HG03558 (cell line): ENCODE results near the gene PDE2A.

Source experiments
- ATAC-seq: cut with Tn5 transposase; IDR thresholded peaks from one replicate; pipeline ENCODE4 v1.9.1; 2021; ENCODE audit warnings: moderate number of reproducible peaks; ENCODE audit not compliant: unreplicated experiment; ENCODE audit errors: extremely low read depth

PDE2A gene

GRCh38 chr11:72665911-72666472 lies 8.2 kb downstream of the PDE2A start:
- no peak for ATAC-seq

DNA sequence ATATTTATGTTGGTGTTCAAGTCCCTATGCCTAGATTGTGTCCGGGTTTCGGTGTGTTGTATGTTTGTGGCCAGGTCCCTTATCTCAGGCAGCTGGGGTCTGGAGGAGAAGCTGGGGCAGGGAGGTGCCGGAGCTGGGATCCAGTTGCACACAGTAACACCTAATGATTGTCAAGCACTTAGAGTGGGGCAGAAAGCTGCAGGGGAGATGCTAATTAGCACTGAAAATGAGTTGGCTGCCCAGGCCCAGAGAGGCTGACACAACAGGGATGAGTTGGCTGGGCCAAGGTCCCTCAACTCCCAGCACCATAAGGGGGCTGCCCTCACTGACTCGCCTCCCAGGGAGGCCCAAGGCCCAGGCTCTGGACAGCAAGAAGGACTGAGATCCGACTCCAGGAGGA lies 12.2 kb downstream of the PDE2A start:
- ATAC-seq: no peak

GRCh38 chr11:72661486-72661885 lies 12.7 kb downstream of the PDE2A start:
- no peak for ATAC-seq

DNA sequence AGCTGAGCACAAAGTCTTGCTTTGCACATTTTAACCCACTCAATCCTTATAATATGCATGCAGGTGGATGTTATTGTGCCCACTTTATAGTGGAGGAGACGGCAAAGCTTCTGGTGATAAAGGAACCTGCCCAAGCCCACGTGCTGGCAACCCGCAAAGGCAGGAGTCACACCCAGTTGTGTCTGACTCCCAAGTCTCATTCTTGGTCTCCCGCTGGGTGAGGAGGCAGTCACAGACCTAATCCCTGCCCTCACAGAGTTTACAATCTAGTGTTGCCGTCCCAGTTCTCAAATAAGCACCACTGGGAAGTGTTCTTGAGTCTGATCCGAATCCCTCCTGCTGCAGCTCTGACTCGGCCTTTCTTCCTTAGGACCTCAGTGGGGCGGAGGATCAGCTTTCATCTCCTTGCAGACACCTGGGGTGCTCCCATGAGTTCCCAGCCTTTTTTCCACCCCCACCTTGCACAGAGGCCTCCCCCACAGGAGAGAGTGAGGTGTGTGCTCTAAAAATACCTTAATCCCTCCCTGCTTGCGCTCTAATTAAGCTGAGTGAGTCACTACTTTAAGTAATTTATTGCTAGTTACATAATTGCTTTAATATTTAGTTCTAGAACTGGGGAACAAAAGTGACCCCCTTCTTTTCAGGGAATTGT lies 15.1 kb downstream of the PDE2A start:
- ATAC-seq: no peak

GRCh38 chr11:72657411-72658100 lies 16.7 kb downstream of the PDE2A start:
- ATAC-seq: no peak

- no peak for ATAC-seq
These were observed 18.2 kb downstream of the PDE2A start for GRCh38 chr11:72655896-72656464.

DNA sequence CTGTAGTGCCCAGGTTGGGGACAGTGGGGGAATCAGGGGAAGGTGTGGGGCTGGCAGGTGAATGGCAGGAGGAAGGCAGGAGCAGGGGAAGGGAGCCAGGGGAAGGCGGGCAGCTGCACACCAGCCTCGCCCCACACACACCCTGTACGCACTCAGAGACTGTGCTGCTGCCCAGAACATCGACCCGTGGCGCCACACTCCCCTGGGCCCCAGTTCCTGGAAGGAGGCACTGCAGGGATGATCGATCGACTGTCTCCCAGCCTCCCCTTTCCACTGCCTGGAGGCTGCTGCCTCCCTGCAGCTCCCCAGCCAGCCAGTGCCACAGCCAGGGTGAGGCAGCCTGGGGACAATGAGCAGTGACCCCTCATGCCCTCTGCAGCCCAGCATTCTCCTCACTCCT lies 19.2 kb downstream of the PDE2A start:
- no peak for ATAC-seq

GRCh38 chr11:72653649-72654048 lies 20.6 kb downstream of the PDE2A start:
- ATAC-seq: no peak

- no peak for ATAC-seq
These were observed 21.2 kb downstream of the PDE2A start for GRCh38 chr11:72652873-72653630.

DNA sequence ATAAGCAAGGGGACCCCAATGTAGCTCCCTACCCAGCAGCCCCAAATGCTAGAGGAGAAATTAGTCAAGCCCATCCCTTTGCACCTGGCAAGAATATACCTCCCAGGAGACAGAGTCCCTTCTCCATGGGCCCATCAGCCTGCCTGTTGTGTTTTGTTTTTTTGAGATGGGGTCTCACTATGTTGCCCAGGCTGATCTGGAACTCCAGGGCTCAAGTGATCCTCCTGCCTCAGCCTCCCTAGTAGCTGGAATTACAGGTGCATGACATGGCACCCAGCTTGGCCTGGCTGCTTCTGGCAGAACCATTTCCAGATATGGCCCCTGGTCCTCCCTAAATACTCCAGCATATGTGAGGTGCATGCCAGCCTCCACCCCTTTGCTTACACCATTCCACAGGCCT lies 22.1 kb downstream of the PDE2A start:
- no peak for ATAC-seq

DNA sequence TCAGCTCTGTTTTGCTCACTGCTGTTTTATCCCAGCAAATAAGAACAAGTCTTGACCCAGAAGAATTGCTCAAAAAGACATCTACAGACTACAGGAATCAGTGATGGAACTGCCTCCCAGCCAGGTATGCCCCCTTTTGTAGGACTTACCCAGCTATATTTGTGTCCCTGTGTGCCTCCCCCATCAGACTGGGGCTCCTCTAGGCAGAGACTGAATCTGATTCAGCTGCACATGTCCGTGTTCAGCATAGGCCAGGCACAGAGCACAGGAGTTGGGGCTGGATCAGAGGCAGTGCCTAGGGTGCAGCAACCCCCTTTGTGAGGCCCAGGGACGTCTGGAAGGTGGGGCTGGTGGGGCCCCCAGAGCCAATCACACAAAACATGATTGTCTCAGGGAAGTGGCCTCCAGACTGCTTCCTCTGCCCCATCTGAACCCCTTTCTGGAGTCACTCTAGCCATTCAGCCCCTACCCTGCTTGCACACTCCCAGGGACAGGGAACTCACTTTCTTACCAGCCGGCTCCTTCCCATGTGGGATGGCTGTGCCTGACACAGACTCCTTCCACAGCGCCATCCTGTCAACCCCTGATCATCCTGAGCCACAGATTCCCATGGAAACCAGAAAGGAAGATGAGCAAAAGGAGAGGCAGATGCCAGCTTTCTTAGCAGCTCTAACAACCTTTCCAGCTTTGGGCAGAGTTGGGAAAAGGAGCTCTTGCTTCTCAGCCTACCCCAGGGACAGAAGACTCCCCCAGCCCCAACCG lies 24.8 kb downstream of the PDE2A start:
- ATAC-seq: no peak

DNA sequence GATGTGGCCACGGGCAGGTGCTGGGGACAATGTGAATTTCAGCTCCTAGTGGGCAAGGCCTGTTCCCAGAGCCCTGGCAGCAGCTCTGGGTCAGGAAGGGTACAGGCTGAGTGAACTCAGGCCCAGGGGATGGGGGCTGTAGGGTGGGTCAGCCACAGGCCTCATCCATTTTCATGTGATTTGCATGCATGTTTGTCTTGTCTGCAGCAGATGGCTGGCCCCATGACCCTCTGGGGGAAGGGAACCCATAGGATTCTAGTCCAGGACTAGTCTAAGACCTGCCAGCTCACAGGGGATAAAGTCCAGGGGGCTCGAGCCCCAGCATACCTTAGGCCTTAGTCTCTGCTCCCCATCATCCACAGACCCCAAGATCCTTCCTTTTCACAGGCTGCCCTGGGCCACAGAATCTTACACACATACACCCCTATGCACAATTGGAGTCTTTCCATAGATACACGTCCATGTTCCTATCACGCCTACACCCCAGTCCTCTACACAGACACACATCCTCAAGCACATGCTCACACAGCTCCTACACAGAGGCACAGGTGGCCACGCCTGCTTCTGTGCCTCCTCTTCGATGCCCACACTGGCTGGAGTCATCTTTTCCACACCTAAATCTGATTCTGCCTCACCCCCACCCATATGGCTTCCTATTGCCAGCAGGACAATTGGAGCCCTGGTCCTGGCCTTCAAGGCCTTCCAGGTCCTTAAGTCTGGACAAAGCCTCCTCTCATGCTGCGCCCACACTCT lies 25.7 kb downstream of the PDE2A start:
- no peak for ATAC-seq

DNA sequence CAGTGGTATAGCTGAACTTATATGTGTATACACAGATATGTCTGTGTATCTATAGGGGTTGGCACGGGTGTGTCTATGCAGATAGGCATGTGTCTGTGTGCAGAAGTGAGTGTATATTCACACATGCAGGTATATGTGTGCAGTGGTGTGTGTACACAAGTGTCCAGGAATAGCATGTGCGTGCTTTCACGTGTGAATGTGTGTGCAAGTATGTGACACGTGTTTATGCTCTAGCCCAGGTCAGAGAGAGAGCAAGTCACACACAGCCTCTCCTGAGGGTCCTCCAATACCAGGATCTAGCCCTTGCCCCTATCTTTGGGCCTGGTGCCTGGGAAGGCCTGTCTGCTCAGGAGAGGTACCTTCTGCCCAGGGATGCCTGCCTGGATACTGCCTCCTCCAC lies 26.3 kb downstream of the PDE2A start:
- ATAC-seq: no peak

- ATAC-seq: no peak
These were observed 27.8 kb downstream of the PDE2A start for GRCh38 chr11:72646472-72646871.

- no peak for ATAC-seq
These were observed 28.2 kb downstream of the PDE2A start for GRCh38 chr11:72646024-72646423.

GRCh38 chr11:72643547-72643946 lies 30.7 kb downstream of the PDE2A start:
- ATAC-seq: no peak

- no peak for ATAC-seq
These were observed 31.2 kb downstream of the PDE2A start for GRCh38 chr11:72642884-72643522.

DNA sequence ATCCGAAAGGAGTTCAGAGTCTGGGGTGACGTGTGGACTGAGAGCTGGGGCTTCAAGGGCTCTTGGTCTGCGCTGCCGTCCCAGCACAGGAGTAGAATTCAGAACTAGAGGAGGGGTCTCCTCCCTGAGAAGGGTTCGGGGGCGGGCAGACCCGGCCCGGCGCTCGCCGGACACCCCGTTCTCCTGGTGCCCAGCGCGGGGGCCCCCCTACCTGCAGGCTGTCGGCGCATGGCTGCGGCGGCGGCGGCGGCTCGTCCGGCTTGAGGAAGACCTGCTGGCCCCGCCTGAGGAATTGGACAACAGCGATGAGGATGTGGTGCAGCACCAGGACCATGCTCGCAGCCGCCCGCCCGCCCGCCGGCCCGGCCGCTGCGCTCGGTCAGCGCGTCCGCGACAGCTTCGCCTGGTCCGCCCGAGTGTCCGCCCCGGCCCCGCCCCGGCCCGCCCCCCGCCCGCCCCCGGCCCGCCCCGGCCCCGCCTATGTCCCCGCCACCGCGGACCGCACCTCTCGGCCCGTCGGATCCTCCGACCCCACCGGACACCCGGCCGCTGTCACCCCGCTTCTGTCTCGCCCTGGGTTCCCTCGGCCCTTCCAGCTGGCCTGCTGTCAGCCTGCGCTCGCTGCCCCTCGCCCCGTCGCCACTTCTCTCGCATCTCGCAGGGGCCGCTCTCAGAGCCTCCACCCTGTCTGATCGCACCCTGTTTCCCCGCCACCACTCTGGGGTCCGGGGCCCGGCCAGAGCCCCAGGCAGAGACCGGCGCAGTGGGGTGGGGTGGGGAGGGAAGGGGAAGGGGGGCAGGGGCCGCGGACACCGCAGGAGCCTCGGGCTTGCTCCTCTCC lies 32.0 kb downstream of the PDE2A start:
- ATAC-seq: no peak
